A549 treated with RU486 at 1 μM for 4 hours (cell line): Measurements from ENCODE around the gene TRMT112. TPM values are rescaled to one million over a fixed set of nuclear protein-coding genes. Genes with fewer than 3 reads are reported as not detected.

Source experiments
- total RNA-seq: library from RNA; stranded (reverse); fragments of 200-300 nt; extraction: Qiagen RNA extraction; gene quantifications from 5 replicates; pipeline ENCODE4 v1.2.3, GENCODE V29; 2022; ENCODE audit warnings: low read depth

TRMT112 gene
- 402 to 483 TPM (median 442 TPM) in 5 replicates for total RNA-seq

GRCh38 chr11:64317325-64317960 lies at the start of gene TRMT112:
TRMT112 (minus strand) TSS chr11:64317559; CDS start chr11:64317526, 33 bp downstream.

GRCh38 chr11:64358907-64359711 lies 41.8 kb upstream of the TRMT112 start, which contains the start of gene RPS6KA4:
RPS6KA4 (plus strand) TSS chr11:64359162; CDS start chr11:64359236, 74 bp downstream.

GRCh38 chr11:64339754-64340408 lies 22.5 kb upstream of the TRMT112 start, which contains the start of gene CCDC88B:
CCDC88B (plus strand) TSS chr11:64340204; CDS start chr11:64340267, 63 bp downstream.

GRCh38 chr11:64317961-64318765 lies 804 bp upstream of the TRMT112 start, which contains the start of gene PRDX5:
PRDX5 (plus strand) TSS chr11:64318121; CDS start chr11:64318216, 95 bp downstream.

GRCh38 chr11:64305075-64305690 lies 12.2 kb downstream of the TRMT112 start, which contains the start of gene ESRRA:
ESRRA (plus strand) TSS chr11:64305524; CDS start chr11:64307180, 1,656 bp downstream.

GRCh38 chr11:64299847-64300648 lies 17.3 kb downstream of the TRMT112 start, which contains the start of gene CATSPERZ:
CATSPERZ (plus strand) TSS chr11:64300358; CDS start chr11:64300411, 53 bp downstream.

GRCh38 chr11:64291262-64291751 lies 26.1 kb downstream of the TRMT112 start, which contains the start of gene KCNK4:
KCNK4 (plus strand) TSS chr11:64291302; CDS start chr11:64293019, 1,717 bp downstream.

GRCh38 chr11:64284962-64285884 lies 32.1 kb downstream of the TRMT112 start, which contains the start of gene GPR137:
GPR137 (plus strand) TSS chr11:64285848; CDS start chr11:64286525, 677 bp downstream.

GRCh38 chr11:64284048-64284961 lies 33.1 kb downstream of the TRMT112 start, which contains the start of gene BAD:
BAD (minus strand) TSS chr11:64284665; CDS start chr11:64284368, 297 bp downstream.

Other genes starting within 250 kb of the TRMT112 start
- 8.8 to 17.0 TPM (median 12.8 TPM) in 5 replicates for gene MACROD1, start 151.4 kb downstream of the TRMT112 start, total RNA-seq
- 234 to 268 TPM (median 258 TPM) in 5 replicates for gene STIP1, start 131.4 kb downstream of the TRMT112 start, total RNA-seq
- 1.0 to 3.1 TPM (median 1.7 TPM) in 5 replicates for gene FERMT3, start 110.8 kb downstream of the TRMT112 start, total RNA-seq
- 16.8 to 27.5 TPM (median 24.3 TPM) in 5 replicates for gene TRPT1, start 91.4 kb downstream of the TRMT112 start, total RNA-seq
- 29.7 to 43.8 TPM (median 32.1 TPM) in 5 replicates for gene NUDT22, start 91.3 kb downstream of the TRMT112 start, total RNA-seq
- 15.4 to 22.6 TPM (median 19.5 TPM) in 5 replicates for gene DNAJC4, start 87.0 kb downstream of the TRMT112 start, total RNA-seq
- 35.4 to 59.8 TPM (median 51.1 TPM) in 5 replicates for gene VEGFB, start 83.0 kb downstream of the TRMT112 start, total RNA-seq
- 128 to 139 TPM (median 132 TPM) in 5 replicates for gene FKBP2, start 76.5 kb downstream of the TRMT112 start, total RNA-seq
- 237 to 395 TPM (median 394 TPM) in 5 replicates for gene PPP1R14B, start 70.6 kb downstream of the TRMT112 start, total RNA-seq
- 14.4 to 21.5 TPM (median 18.8 TPM) in 5 replicates for gene PLCB3, start 66.0 kb downstream of the TRMT112 start, total RNA-seq
- 78.0 to 107 TPM (median 94.9 TPM) in 5 replicates for gene BAD, start 32.9 kb downstream of the TRMT112 start, total RNA-seq
- gene GPR137, start 31.7 kb downstream of the TRMT112 start, total RNA-seq: 28.5 to 53.9 TPM (median 46.0 TPM) in 5 replicates
- gene KCNK4, start 26.3 kb downstream of the TRMT112 start, total RNA-seq: 0.21 TPM in 1 of 5 replicates, not detected in the others
- gene CATSPERZ, start 17.2 kb downstream of the TRMT112 start, total RNA-seq: 2.4 to 2.8 TPM (median 2.7 TPM) in 5 replicates
- gene ESRRA, start 12.0 kb downstream of the TRMT112 start, total RNA-seq: 40.8 to 70.7 TPM (median 67.3 TPM) in 5 replicates
- 376 to 487 TPM (median 476 TPM) in 5 replicates for gene PRDX5, start 562 bp upstream of the TRMT112 start, total RNA-seq
- 9.8 to 13.4 TPM (median 12.1 TPM) in 5 replicates for gene CCDC88B, start 22.6 kb upstream of the TRMT112 start, total RNA-seq
- gene RPS6KA4, start 41.6 kb upstream of the TRMT112 start, total RNA-seq: 53.6 to 72.2 TPM (median 60.9 TPM) in 5 replicates
- 0.05 to 0.32 TPM (median 0.13 TPM) in 3 of 5 replicates, not detected in the others for gene SLC22A11, start 238.4 kb upstream of the TRMT112 start, total RNA-seq